HepG2 (cell line): ENCODE results near the gene GFRA4. TPM values are rescaled to one million over a fixed set of nuclear protein-coding genes. Genes with fewer than 3 reads are reported as not detected.

Experiments
- ATF7 ChIP-seq, 2 experiments: fragments of 450-650 bp in 1 of 2; sonication (generic) in 1 of 2; formaldehyde crosslinking in 1 of 2; IDR thresholded peaks; 2 replicates each; pipeline versions ENCODE4 v1.4.0 to v1.6.1; 2016 to 2020; ENCODE audit warnings: antibody characterized with exemption in 1 of 2, mild to moderate bottlenecking in 1 of 2, missing genetic modification reagents in 1 of 2
- DPF2 ChIP-seq: sonication (generic); formaldehyde crosslinking; IDR thresholded peaks from 2 replicates; pipeline ENCODE4 v1.4.0; 2020; ENCODE audit warnings: mild to moderate bottlenecking, low read depth, missing genetic modification reagents, borderline replicate concordance
- ESRRA ChIP-seq: sonication (generic); formaldehyde crosslinking; IDR thresholded peaks from 2 replicates; pipeline ENCODE4 v1.5.1; 2020; ENCODE audit warnings: mild to moderate bottlenecking, low read depth, missing genetic modification reagents
- GMEB2 ChIP-seq: IDR thresholded peaks from 2 replicates; pipeline ENCODE4 v1.6.1; 2016; ENCODE audit warnings: missing biosample characterization, missing genetic modification reagents, low read depth
- HBP1 ChIP-seq: IDR thresholded peaks from 2 replicates; pipeline ENCODE4 v1.6.1; 2016; ENCODE audit warnings: low read depth, control low read depth
- HIVEP1 ChIP-seq: sonication (generic); formaldehyde crosslinking; IDR thresholded peaks from 2 replicates; pipeline ENCODE4 v1.4.0; 2020; ENCODE audit warnings: mild to moderate bottlenecking, missing genetic modification reagents
- HOXD1 ChIP-seq: sonication (generic); formaldehyde crosslinking; IDR thresholded peaks from 2 replicates; pipeline ENCODE4 v1.5.0; 2020; ENCODE audit warnings: missing genetic modification reagents
- MTA1 ChIP-seq: sonication (generic); formaldehyde crosslinking; IDR thresholded peaks from 2 replicates; pipeline ENCODE4 v1.4.0; 2020; ENCODE audit warnings: missing genetic modification reagents, mild to moderate bottlenecking, borderline replicate concordance
- MTF2 ChIP-seq: sonication (generic); formaldehyde crosslinking; IDR thresholded peaks from 2 replicates; pipeline ENCODE4 v1.5.0; 2020; ENCODE audit warnings: missing genetic modification reagents, borderline replicate concordance
- NRL ChIP-seq: sonication (generic); formaldehyde crosslinking; IDR thresholded peaks from 2 replicates; pipeline ENCODE4 v1.5.0; 2020; ENCODE audit warnings: missing genetic modification reagents, mild to moderate bottlenecking, moderate library complexity, borderline replicate concordance
- PAX8 ChIP-seq: sonication (generic); formaldehyde crosslinking; IDR thresholded peaks from 2 replicates; pipeline ENCODE4 v1.8.0; 2022; ENCODE audit warnings: mild to moderate bottlenecking, missing genetic modification reagents, borderline replicate concordance
- SMYD3 ChIP-seq: sonication (generic); formaldehyde crosslinking; IDR thresholded peaks from 2 replicates; pipeline ENCODE4 v1.8.1; 2023; ENCODE audit warnings: mild to moderate bottlenecking, missing genetic modification reagents
- UBTF ChIP-seq: sonication (generic); formaldehyde crosslinking; IDR thresholded peaks from 2 replicates; pipeline ENCODE4 v1.4.0; 2020; ENCODE audit warnings: mild to moderate bottlenecking, missing genetic modification reagents
- ZC3H13 ChIP-seq: sonication (generic); formaldehyde crosslinking; IDR thresholded peaks from 2 replicates; pipeline ENCODE4 v1.8.1; 2023; ENCODE audit warnings: mild to moderate bottlenecking, missing genetic modification reagents, moderate library complexity
- ZFX ChIP-seq: sonication (generic); formaldehyde crosslinking; IDR thresholded peaks from 2 replicates; pipeline ENCODE4 v1.4.0; 2020; ENCODE audit warnings: mild to moderate bottlenecking, low read depth, missing genetic modification reagents, moderate library complexity
- ZNF547 ChIP-seq: sonication (generic); formaldehyde crosslinking; IDR thresholded peaks from 2 replicates; pipeline ENCODE4 v1.5.1; 2020; ENCODE audit warnings: mild to moderate bottlenecking, missing genetic modification reagents
- ZNF550 ChIP-seq: sonication (generic); formaldehyde crosslinking; IDR thresholded peaks from 2 replicates; pipeline ENCODE4 v1.4.0; 2020; ENCODE audit warnings: mild to moderate bottlenecking, missing genetic modification reagents, borderline replicate concordance
- ZNF580 ChIP-seq: IDR thresholded peaks from 2 replicates; pipeline ENCODE4 v1.6.1; 2016; ENCODE audit warnings: low read depth, borderline replicate concordance
- ZNF616 ChIP-seq: sonication (generic); formaldehyde crosslinking; IDR thresholded peaks from 2 replicates; pipeline ENCODE4 v1.5.0; 2020; ENCODE audit warnings: low read depth, mild to moderate bottlenecking, missing genetic modification reagents
- ZNF790 ChIP-seq: sonication (generic); formaldehyde crosslinking; IDR thresholded peaks from 2 replicates; pipeline ENCODE4 v1.8.0; 2022; ENCODE audit warnings: missing genetic modification reagents, mild to moderate bottlenecking, borderline replicate concordance
- ZNF83 ChIP-seq: sonication (generic); formaldehyde crosslinking; IDR thresholded peaks from 2 replicates; pipeline ENCODE4 v1.4.0; 2020; ENCODE audit warnings: missing genetic modification reagents, mild to moderate bottlenecking, borderline replicate concordance
- ZNF891 ChIP-seq: sonication (generic); formaldehyde crosslinking; IDR thresholded peaks from 2 replicates; pipeline ENCODE4 v1.5.0; 2020; ENCODE audit warnings: mild to moderate bottlenecking, missing genetic modification reagents
- ZSCAN21 ChIP-seq: sonication (generic); formaldehyde crosslinking; IDR thresholded peaks from 2 replicates; pipeline ENCODE4 v1.8.0; 2022; ENCODE audit warnings: mild to moderate bottlenecking, missing genetic modification reagents, moderate library complexity, borderline replicate concordance
- polyA plus RNA-seq, 8 experiments: library from polyadenylated mRNA; depleted of rRNA in 3 of 8; stranded (reverse) in 7 of 8; unstranded in 1 of 8; fragments of >200 nt; fragmentation: Illumina TruSeq in 4 of 8; extraction: Trizol in 4 of 8; gene quantifications; 2 replicates each; pipeline versions ENCODE4 v1.2.1 to v1.2.3, GENCODE V29; 2011 to 2016; ENCODE audit warnings: low read depth in 4 of 8, missing spikeins in 1 of 8, mixed read lengths in 1 of 8; ENCODE audit not compliant: insufficient read depth in 1 of 8
- total RNA-seq, 5 experiments: library from RNA; depleted of rRNA; stranded (reverse); fragments of >200 nt; fragmentation: Illumina TruSeq; extraction: Trizol; gene quantifications; 2 replicates each; pipeline ENCODE4 v1.2.3, GENCODE V29; 2016; ENCODE audit warnings: low read depth in 1 of 5

Gene GFRA4
- total and polyA plus RNA-seq, 2 of the 13 experiments (the other 11 are each of a cell fraction or from before 2014, with no cell fraction given): not detected

- TF ChIP-seq ATF7 (IDR thresholded peaks at IDR 0.05) (no peak), ATF7 (CRISPR knock-in tag; IDR thresholded peaks at IDR 0.05) (peak; percentile 17; the same call in 1 of the 2 replicates), MTA1 (no peak), ZNF891 (CRISPR knock-in tag) (peak; percentile 73; the same call in 1 of the 2 replicates), ZFX (no peak; the same call in 1 of the 2 replicates), ZNF580 (CRISPR knock-in tag) (no peak), HOXD1 (CRISPR knock-in tag) (peak; percentile 36; the same call in 1 of the 2 replicates), ESRRA (CRISPR knock-in tag) (no peak), ZC3H13 (CRISPR knock-in tag) (no peak), GMEB2 (CRISPR knock-in tag) (no peak), ZNF616 (0 out of 2 replicates have a peak, but pooled peaks have one; percentile 49), ZNF790 (CRISPR knock-in tag) (no peak), PAX8 (CRISPR knock-in tag) (0 out of 2 replicates have a peak, but pooled peaks have one; percentile 26), ZNF547 (CRISPR knock-in tag) (0 out of 2 replicates have a peak, but pooled peaks have one; percentile 5), DPF2 (CRISPR knock-in tag) (no peak), ZSCAN21 (CRISPR knock-in tag) (0 out of 2 replicates have a peak, but pooled peaks have one; percentile 34), NRL (CRISPR knock-in tag) (0 out of 2 replicates have a peak, but pooled peaks have one; percentile 7), SMYD3 (CRISPR knock-in tag) (no peak), ZNF550 (CRISPR knock-in tag) (peak; percentile 75; the same call in 1 of the 2 replicates), HIVEP1 (CRISPR knock-in tag) (peak; percentile 42; the same call in 1 of the 2 replicates), MTF2 (CRISPR knock-in tag) (no peak), ZNF83 (CRISPR knock-in tag) (peak; percentile 48; the same call in 1 of the 2 replicates), HBP1 (no peak), UBTF (no peak)
These were observed 5.0 kb downstream of the GFRA4 start (continued) for GRCh38 chr20:3658019-3658715.
